Measurements from ENCODE around the gene EFCAB7.

DNA sequence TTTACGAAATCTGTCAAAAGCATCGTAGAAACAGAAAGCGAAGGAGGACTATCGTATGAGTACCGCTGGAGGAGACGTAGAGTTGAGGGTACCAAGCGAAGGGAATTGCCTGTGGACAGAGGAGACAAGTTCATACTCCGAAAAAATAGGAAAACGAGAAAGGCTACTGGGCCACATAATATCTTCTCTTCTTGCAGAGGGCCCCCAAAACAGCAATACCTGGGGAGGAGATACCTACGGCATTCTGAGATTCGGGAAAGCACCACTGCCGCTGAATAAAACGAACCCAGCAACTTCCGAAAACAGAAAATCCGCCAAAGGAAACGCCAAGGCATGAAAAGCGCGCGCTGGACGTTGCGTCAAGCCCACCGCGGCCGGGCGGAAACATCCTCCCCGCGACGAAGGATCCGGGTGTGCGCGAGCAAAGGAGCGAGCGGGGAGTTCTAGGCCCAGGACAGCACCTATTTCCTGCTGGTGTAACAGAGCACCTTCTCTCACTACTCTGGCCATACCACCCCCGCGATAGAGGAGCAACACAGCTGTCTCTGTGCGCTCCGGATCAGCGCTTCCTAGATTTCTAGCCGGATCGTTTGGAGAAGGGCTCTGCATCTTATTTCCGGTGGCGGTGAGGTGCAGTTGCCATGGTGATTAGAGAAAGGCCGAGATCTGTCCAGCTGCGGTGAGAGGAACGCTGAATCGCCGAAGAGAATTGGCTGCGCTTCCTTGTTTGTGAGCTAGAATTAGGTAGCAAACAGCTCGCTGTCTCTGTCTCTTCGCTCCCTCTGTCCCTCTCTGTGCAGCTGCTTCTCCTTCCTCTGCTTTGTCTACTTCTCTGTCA lies at the start of gene EFCAB7, which contains the start of gene ITGB3BP:
- TF ChIP-seq ZNF713 (CRISPR knock-in tag; IDR thresholded peaks at IDR 0.05) (no peak), TCF7 (IDR thresholded peaks at IDR 0.05; ENCODE audit: low read depth) (peak; percentile 20; the same call in 1 of the 2 replicates), RCOR2 (CRISPR knock-in tag; IDR thresholded peaks at IDR 0.05) (peak; percentile 49; the same call in 1 of the 2 replicates), HOXA7 (CRISPR knock-in tag; IDR thresholded peaks at IDR 0.05) (no peak), PTBP1 (IDR thresholded peaks at IDR 0.05; ENCODE audit: low read depth, low read length, poor library complexity, severe bottlenecking) (peak; percentile 92), ZEB1 (IDR thresholded peaks at IDR 0.05; ENCODE audit: insufficient replicate concordance, low read depth) (peak; percentile 71)
- TF ChIP-seq, protein P1, sequence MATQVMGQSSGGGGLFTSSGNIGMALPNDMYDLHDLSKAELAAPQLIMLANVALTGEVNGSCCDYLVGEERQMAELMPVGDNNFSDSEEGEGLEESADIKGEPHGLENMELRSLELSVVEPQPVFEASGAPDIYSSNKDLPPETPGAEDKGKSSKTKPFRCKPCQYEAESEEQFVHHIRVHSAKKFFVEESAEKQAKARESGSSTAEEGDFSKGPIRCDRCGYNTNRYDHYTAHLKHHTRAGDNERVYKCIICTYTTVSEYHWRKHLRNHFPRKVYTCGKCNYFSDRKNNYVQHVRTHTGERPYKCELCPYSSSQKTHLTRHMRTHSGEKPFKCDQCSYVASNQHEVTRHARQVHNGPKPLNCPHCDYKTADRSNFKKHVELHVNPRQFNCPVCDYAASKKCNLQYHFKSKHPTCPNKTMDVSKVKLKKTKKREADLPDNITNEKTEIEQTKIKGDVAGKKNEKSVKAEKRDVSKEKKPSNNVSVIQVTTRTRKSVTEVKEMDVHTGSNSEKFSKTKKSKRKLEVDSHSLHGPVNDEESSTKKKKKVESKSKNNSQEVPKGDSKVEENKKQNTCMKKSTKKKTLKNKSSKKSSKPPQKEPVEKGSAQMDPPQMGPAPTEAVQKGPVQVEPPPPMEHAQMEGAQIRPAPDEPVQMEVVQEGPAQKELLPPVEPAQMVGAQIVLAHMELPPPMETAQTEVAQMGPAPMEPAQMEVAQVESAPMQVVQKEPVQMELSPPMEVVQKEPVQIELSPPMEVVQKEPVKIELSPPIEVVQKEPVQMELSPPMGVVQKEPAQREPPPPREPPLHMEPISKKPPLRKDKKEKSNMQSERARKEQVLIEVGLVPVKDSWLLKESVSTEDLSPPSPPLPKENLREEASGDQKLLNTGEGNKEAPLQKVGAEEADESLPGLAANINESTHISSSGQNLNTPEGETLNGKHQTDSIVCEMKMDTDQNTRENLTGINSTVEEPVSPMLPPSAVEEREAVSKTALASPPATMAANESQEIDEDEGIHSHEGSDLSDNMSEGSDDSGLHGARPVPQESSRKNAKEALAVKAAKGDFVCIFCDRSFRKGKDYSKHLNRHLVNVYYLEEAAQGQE (IDR thresholded peaks at IDR 0.05; ENCODE audit: borderline replicate concordance in 1 of 2, low read depth in 1 of 2, low read length in 2 of 2), result peak in 1 of 2 experiments; percentile 72; a peak in 3 of 4 replicates
